SK-N-SH (cell line): Measurements from ENCODE around the gene CLIC4.

ENCODE experiments used
- CTCF ChIP-seq: fragments of 200-600 bp; sonication (generic); IDR thresholded peaks from 2 replicates; pipeline ENCODE4 v1.6.1; 2017; ENCODE audit warnings: antibody characterized with exemption, mild to moderate bottlenecking, moderate library complexity
- EP300 ChIP-seq, 2 experiments: IDR thresholded peaks; 2 replicates each; pipeline versions ENCODE4 v1.4.0 to v1.6.1; 2012; ENCODE audit warnings: borderline replicate concordance in 1 of 2, low read depth in 1 of 2, low read length in 1 of 2
- EZH2phosphoT487 ChIP-seq: fragments of 200-600 bp; sonication (generic); IDR thresholded peaks from 2 replicates; pipeline ENCODE4 v1.6.1; 2017; ENCODE audit warnings: low read depth, mixed run types, mild to moderate bottlenecking, antibody characterized with exemption, moderate library complexity, borderline replicate concordance
- FOXM1 ChIP-seq: IDR thresholded peaks from 2 replicates; pipeline ENCODE4 v1.4.0; 2012; ENCODE audit warnings: low read depth, mild to moderate bottlenecking
- MAX ChIP-seq: IDR thresholded peaks from 2 replicates; pipeline ENCODE4 v1.4.0; 2012; ENCODE audit warnings: low read depth
- POLR2AphosphoS5 ChIP-seq: IDR thresholded peaks from 2 replicates; pipeline ENCODE4 v1.6.1; 2012; ENCODE audit warnings: low read depth, low read length
- RFX5 ChIP-seq: IDR thresholded peaks from 2 replicates; pipeline ENCODE4 v1.6.1; 2012; ENCODE audit warnings: mild to moderate bottlenecking, improper control_type of control experiment, low read length
- SMC3 ChIP-seq: IDR thresholded peaks from 2 replicates; pipeline ENCODE4 v1.6.1; 2012; ENCODE audit warnings: low read depth, low read length, improper control_type of control experiment
- TAF1 ChIP-seq: IDR thresholded peaks from 2 replicates; pipeline ENCODE4 v1.6.1; 2012; ENCODE audit warnings: low read depth, mild to moderate bottlenecking, low read length, moderate library complexity, borderline replicate concordance
- TCF12 ChIP-seq: IDR thresholded peaks from 2 replicates; pipeline ENCODE4 v1.4.0; 2012
- USF1 ChIP-seq: IDR thresholded peaks from 2 replicates; pipeline ENCODE4 v1.4.0; 2012; ENCODE audit warnings: low read depth, borderline replicate concordance
- YY1 ChIP-seq: IDR thresholded peaks from 2 replicates; pipeline ENCODE4 v1.4.0; 2012; ENCODE audit warnings: low read depth, mild to moderate bottlenecking
- TF ChIP-seq, protein P1 (sequence below): IDR thresholded peaks from 2 replicates; pipeline ENCODE4 v1.4.0; 2012; ENCODE audit warnings: low read depth, borderline replicate concordance

DNA sequence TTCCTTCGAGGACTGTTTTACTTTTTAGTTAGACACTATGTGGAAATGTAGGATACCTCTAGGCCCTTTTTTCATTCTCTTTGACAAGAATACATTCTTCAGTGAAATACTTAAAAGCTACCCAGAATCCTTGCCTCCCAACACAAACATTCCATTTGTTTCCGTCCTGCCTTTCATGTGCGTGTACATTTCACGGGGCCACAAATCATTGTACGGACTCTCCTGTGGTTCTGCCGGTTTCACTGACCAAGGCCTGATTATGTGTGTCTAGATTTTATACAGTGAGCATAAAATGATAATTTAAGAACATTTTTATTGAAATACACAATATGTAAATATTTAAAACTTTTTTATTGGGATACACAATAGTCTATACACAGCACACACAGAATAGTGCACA is 108.4 kb downstream of the CLIC4 start:
- TF ChIP-seq YY1: no peak
- TF ChIP-seq USF1: no peak
- TF ChIP-seq TCF12: no peak
- no peak for TF ChIP-seq CTCF
- no peak for TF ChIP-seq POLR2AphosphoS5
- no peak for TF ChIP-seq EP300 (IDR thresholded peaks at IDR 0.05; ENCODE audit: borderline replicate concordance in 1 of 2, low read depth in 1 of 2, low read length in 1 of 2)
- TF ChIP-seq EZH2phosphoT487: no peak
- no peak for TF ChIP-seq MAX
- no peak for TF ChIP-seq TAF1
- TF ChIP-seq FOXM1: no peak
- TF ChIP-seq SMC3: no peak
- TF ChIP-seq, protein P1, sequence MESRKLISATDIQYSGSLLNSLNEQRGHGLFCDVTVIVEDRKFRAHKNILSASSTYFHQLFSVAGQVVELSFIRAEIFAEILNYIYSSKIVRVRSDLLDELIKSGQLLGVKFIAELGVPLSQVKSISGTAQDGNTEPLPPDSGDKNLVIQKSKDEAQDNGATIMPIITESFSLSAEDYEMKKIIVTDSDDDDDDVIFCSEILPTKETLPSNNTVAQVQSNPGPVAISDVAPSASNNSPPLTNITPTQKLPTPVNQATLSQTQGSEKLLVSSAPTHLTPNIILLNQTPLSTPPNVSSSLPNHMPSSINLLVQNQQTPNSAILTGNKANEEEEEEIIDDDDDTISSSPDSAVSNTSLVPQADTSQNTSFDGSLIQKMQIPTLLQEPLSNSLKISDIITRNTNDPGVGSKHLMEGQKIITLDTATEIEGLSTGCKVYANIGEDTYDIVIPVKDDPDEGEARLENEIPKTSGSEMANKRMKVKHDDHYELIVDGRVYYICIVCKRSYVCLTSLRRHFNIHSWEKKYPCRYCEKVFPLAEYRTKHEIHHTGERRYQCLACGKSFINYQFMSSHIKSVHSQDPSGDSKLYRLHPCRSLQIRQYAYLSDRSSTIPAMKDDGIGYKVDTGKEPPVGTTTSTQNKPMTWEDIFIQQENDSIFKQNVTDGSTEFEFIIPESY: no peak
- TF ChIP-seq RFX5: no peak
